ENCODE measurements around the gene SLC7A14.

- peak; percentile 34 for TF ChIP-seq CTCF (conservative IDR thresholded peaks at IDR 0.05; ENCODE audit: low read depth, low read length)
- no peak for TF ChIP-seq EZH2 (IDR thresholded peaks at IDR 0.05; ENCODE audit: low read length, unreplicated experiment)
Measured at GRCh38 chr3:170483485-170484262, 102.2 kb downstream of the SLC7A14 start.

Measured in PC-3 (cell line).